ENCODE measurements around the gene ASCL5. TPM values are rescaled to one million over a fixed set of nuclear protein-coding genes. Genes with fewer than 3 reads are reported as not detected.

ASCL5 gene
- total RNA-seq, 2 experiments from 2014 or later: 0.49 to 0.50 TPM

GRCh38 chr1:201128476-201128875 is 1.5 kb upstream of the ASCL5 start:
- Histone ChIP-seq H3K4me3 (ENCODE audit: low read length) (no peak overlapping the region), H3K4me1 (ENCODE audit: insufficient read depth, low read length) (no peaks in the 10 kb centered on the region), H3K9me3 (ENCODE audit: control insufficient read depth in 1 of 2, insufficient read depth in 1 of 2, low read length in 2 of 2) (no peaks in the 10 kb centered on the region), H3K27me3 (ENCODE audit: control insufficient read depth in 1 of 2, insufficient read depth in 2 of 2, low read length in 2 of 2) (peaks cover 4 to 10% of the 10 kb centered on the region in 2 experiments), H3K27ac (ENCODE audit: low read depth in 1 of 2, low read length in 2 of 2) (no peak overlapping the region), H3K36me3 (ENCODE audit: insufficient read depth, low read length) (no peaks in the 10 kb centered on the region)
- H3K9me3 Mint-ChIP-seq: no peaks in the 10 kb centered on the region
- H3K27ac Mint-ChIP-seq: no peak overlapping the region
- DNase-seq (no peak), ATAC-seq (ENCODE audit: poor library complexity) (no peak)
- H3K27me3 Mint-ChIP-seq: peaks cover 28% of the 10 kb centered on the region
- ChIA-PET CTCF (interaction anchor here (0.6 kb wide), 1 partner anchor 151 kb away, joined by 3 read pairs; no protein-coding TSS in a partner anchor), POLR2A (no interaction called here)
- TF ChIP-seq CTCF (IDR thresholded peaks at IDR 0.05): no peak
- H3K4me3 Mint-ChIP-seq: no peak overlapping the region
- peaks cover 3% of the 10 kb centered on the region for H3K36me3 Mint-ChIP-seq (ENCODE audit: low read depth)
- intact Hi-C loops (cut with DNase I, micrococcal nuclease): no loop called here
- H3K4me1 Mint-ChIP-seq (ENCODE audit: low read depth): no peaks in the 10 kb centered on the region

- Histone ChIP-seq H3K27ac (ENCODE audit: low read depth in 1 of 2, low read length in 2 of 2) (no peak overlapping the region), H3K9me3 (ENCODE audit: control insufficient read depth in 1 of 2, insufficient read depth in 1 of 2, low read length in 2 of 2) (no peaks in the 10 kb centered on the region), H3K4me1 (ENCODE audit: insufficient read depth, low read length) (no peaks in the 10 kb centered on the region), H3K27me3 (ENCODE audit: control insufficient read depth in 1 of 2, insufficient read depth in 2 of 2, low read length in 2 of 2) (peaks cover 4 to 10% of the 10 kb centered on the region in 2 experiments), H3K4me3 (ENCODE audit: low read length) (no peak overlapping the region), H3K36me3 (ENCODE audit: insufficient read depth, low read length) (no peaks in the 10 kb centered on the region)
- no peak for TF ChIP-seq CTCF (IDR thresholded peaks at IDR 0.05)
- CTCF ChIA-PET: interaction anchor here (0.6 kb wide), 1 partner anchor 150 kb away, joined by 3 read pairs; no protein-coding TSS in a partner anchor
- intact Hi-C loops (cut with DNase I, micrococcal nuclease): no loop called here
- H3K36me3 Mint-ChIP-seq (ENCODE audit: low read depth): no peaks in the 10 kb centered on the region
- peaks cover 28% of the 10 kb centered on the region for H3K27me3 Mint-ChIP-seq
- ATAC-seq (ENCODE audit: poor library complexity) (no peak), DNase-seq (no peak)
- H3K9me3 Mint-ChIP-seq: no peaks in the 10 kb centered on the region
- no peaks in the 10 kb centered on the region for H3K4me1 Mint-ChIP-seq (ENCODE audit: low read depth)
- H3K4me3 Mint-ChIP-seq: no peak overlapping the region
- H3K27ac Mint-ChIP-seq: no peak overlapping the region
- POLR2A ChIA-PET: no interaction called here
These were observed 921 bp upstream of the ASCL5 start for GRCh38 chr1:201127755-201128455.

GRCh38 chr1:201126463-201126831 is 537 bp downstream of the ASCL5 start:
- CTCF ChIA-PET: no interaction called here
- Histone ChIP-seq H3K4me3 (ENCODE audit: low read length) (no peak overlapping the region), H3K36me3 (ENCODE audit: insufficient read depth, low read length) (no peaks in the 10 kb centered on the region), H3K9me3 (ENCODE audit: control insufficient read depth in 1 of 2, insufficient read depth in 1 of 2, low read length in 2 of 2) (no peaks in the 10 kb centered on the region), H3K27me3 (ENCODE audit: control insufficient read depth in 1 of 2, insufficient read depth in 2 of 2, low read length in 2 of 2) (peaks cover 10 to 11% of the 10 kb centered on the region in 2 experiments), H3K27ac (ENCODE audit: low read depth in 1 of 2, low read length in 2 of 2) (no peak overlapping the region), H3K4me1 (ENCODE audit: insufficient read depth, low read length) (no peaks in the 10 kb centered on the region)
- Mint-ChIP-seq H3K27ac (no peak overlapping the region), H3K4me3 (no peak overlapping the region), H3K36me3 (ENCODE audit: low read depth) (no peaks in the 10 kb centered on the region), H3K27me3 (peaks cover 28% of the 10 kb centered on the region), H3K9me3 (no peaks in the 10 kb centered on the region), H3K4me1 (ENCODE audit: low read depth) (no peaks in the 10 kb centered on the region)
- no peak for TF ChIP-seq CTCF (IDR thresholded peaks at IDR 0.05)
- DNase-seq (no peak), ATAC-seq (ENCODE audit: poor library complexity) (no peak)
- POLR2A ChIA-PET: interaction anchor here (0.9 kb wide), 1 partner anchor 12 kb away, joined by 3 read pairs; no protein-coding TSS in a partner anchor
- intact Hi-C loops (cut with DNase I, micrococcal nuclease): loop anchor here in 1 of 2 experiments (1.0 kb wide), 1 partner anchor 21 kb away; no protein-coding TSS in a partner anchor

All from CD4-positive, alpha-beta T cell (primary cell).